ENCODE results near the gene ATN1.

GRCh38 chr12:6951551-6952120, 23.9 kb downstream of the ATN1 start:
- TF ChIP-seq CTCF (IDR thresholded peaks at IDR 0.05) (no peak), POLR2A (IDR thresholded peaks at IDR 0.05) (no peak)

Data from body of pancreas (tissue), 4 donors.